GM19397 (cell line): Measurements from ENCODE around the gene USP7.
"Not testable (repeated sequence)": the region's sequence is repeated elsewhere in the genome, so short reads cannot be mapped to it uniquely, and the experiment has no call there.

Source experiments
- ATAC-seq: cut with Tn5 transposase; IDR thresholded peaks from one replicate; pipeline ENCODE4 v1.9.1; 2021; ENCODE audit warnings: mild to moderate bottlenecking, moderate library complexity; ENCODE audit not compliant: unreplicated experiment

Gene USP7

GRCh38 chr16:8975039-8975438 is 11.3 kb upstream of the USP7 start:
- no peak for ATAC-seq

- no peak for ATAC-seq
These were observed 9.3 kb upstream of the USP7 start for GRCh38 chr16:8972843-8973586.

- no peak for ATAC-seq
These were observed 7.7 kb upstream of the USP7 start for GRCh38 chr16:8971416-8971815.

GRCh38 chr16:8969202-8969897 is 5.6 kb upstream of the USP7 start:
- not testable (repeated sequence) for ATAC-seq

- ATAC-seq: not testable (repeated sequence)
These were observed 4.3 kb upstream of the USP7 start for GRCh38 chr16:8968054-8968453.

- ATAC-seq: no peak
These were observed 3.6 kb upstream of the USP7 start for GRCh38 chr16:8967132-8967821.

GRCh38 chr16:8966817-8967131 is 3.1 kb upstream of the USP7 start:
- ATAC-seq: no peak

- no peak for ATAC-seq
These were observed 756 bp upstream of the USP7 start for GRCh38 chr16:8964462-8964861.

- ATAC-seq: no peak
These were observed 491 bp downstream of the USP7 start for GRCh38 chr16:8963010-8963820.

- ATAC-seq: no peak
These were observed 1.2 kb downstream of the USP7 start for GRCh38 chr16:8962393-8963009.

GRCh38 chr16:8961811-8962390 is 1.8 kb downstream of the USP7 start:
- ATAC-seq: no peak

GRCh38 chr16:8960788-8961109 is 3.0 kb downstream of the USP7 start:
- no peak for ATAC-seq

- ATAC-seq: no peak
These were observed 3.6 kb downstream of the USP7 start for GRCh38 chr16:8959921-8960787.

GRCh38 chr16:8958344-8959167 is 5.2 kb downstream of the USP7 start:
- ATAC-seq: no peak

GRCh38 chr16:8957509-8958157 is 6.1 kb downstream of the USP7 start:
- no peak for ATAC-seq

- ATAC-seq: no peak
These were observed 6.7 kb downstream of the USP7 start for GRCh38 chr16:8957063-8957397.

- no peak for ATAC-seq
These were observed 7.2 kb downstream of the USP7 start for GRCh38 chr16:8956265-8957062.

- no peak for ATAC-seq
These were observed 7.9 kb downstream of the USP7 start for GRCh38 chr16:8955828-8956227.
